WI38 (cell line): ENCODE measurements around the gene ODAD4.

Source experiments
- H3K4me3 ChIP-seq: 2 replicates; pipeline ENCODE4 v1.5.1; 2011; ENCODE audit warnings: low read depth, mild to moderate bottlenecking, control low read depth, low read length
- TF ChIP-seq, protein P1 (sequence below): IDR thresholded peaks from 2 replicates; pipeline ENCODE4 v1.5.1; 2012; ENCODE audit warnings: low read depth, mild to moderate bottlenecking, control low read depth, low read length

Gene ODAD4

DNA sequence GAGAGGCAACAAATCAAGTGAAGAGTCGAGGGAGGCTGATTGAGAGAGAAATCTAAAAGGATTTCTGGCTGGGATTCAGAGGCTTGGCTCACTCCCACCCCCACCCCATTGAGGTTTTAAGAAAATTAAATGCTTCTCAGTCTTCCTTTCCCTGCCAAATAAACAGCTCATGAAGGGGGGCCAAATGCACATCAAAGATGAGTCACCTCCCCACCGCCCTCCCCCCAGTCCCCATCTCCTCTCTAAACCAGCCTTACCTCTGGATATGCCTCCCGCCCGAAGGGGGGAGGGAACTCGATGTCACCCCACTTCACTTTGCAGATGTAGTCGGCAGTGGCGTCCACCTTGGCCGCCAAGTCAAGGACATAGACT lies 23.2 kb upstream of the ODAD4 start:
- TF ChIP-seq, protein P1, sequence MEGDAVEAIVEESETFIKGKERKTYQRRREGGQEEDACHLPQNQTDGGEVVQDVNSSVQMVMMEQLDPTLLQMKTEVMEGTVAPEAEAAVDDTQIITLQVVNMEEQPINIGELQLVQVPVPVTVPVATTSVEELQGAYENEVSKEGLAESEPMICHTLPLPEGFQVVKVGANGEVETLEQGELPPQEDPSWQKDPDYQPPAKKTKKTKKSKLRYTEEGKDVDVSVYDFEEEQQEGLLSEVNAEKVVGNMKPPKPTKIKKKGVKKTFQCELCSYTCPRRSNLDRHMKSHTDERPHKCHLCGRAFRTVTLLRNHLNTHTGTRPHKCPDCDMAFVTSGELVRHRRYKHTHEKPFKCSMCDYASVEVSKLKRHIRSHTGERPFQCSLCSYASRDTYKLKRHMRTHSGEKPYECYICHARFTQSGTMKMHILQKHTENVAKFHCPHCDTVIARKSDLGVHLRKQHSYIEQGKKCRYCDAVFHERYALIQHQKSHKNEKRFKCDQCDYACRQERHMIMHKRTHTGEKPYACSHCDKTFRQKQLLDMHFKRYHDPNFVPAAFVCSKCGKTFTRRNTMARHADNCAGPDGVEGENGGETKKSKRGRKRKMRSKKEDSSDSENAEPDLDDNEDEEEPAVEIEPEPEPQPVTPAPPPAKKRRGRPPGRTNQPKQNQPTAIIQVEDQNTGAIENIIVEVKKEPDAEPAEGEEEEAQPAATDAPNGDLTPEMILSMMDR = no peak
- H3K4me3 ChIP-seq = no peak overlapping the region

GRCh38 chr17:41907633-41908539 lies 22.5 kb upstream of the ODAD4 start:
- TF ChIP-seq, protein P1 = no peak

DNA sequence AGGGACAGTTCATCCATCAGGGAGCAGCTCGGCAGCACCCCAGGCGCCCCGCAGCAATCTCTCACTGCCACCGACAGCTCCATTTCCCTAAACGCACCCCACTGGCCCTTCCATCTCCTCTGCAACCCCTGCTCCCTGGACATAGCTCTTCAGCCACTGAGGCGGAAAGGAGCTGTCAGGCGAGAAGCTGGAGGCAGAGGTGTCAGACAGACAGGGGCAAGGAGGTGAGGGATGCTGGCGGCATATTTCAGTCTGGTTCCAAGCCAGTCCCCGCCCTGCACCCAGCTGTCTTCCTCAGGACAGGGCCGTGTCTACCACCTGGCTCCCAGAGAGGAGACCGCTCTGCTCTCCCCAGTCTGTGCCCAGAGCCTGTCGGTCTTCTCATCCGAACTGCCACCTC lies 21.3 kb upstream of the ODAD4 start:
- H3K4me3 ChIP-seq = no peak overlapping the region
- TF ChIP-seq, protein P1 = no peak

More at GRCh38 chr17:41907633-41908539, 22.5 kb upstream of the ODAD4 start:
- no peak overlapping the region for H3K4me3 ChIP-seq

GRCh38 chr17:41910701-41911391 lies 19.6 kb upstream of the ODAD4 start:
- H3K4me3 ChIP-seq = 0 out of 2 replicates have a peak overlapping the region, but pooled peaks have one; percentile 9
- TF ChIP-seq, protein P1 = no peak

- no peak overlapping the region for H3K4me3 ChIP-seq
- TF ChIP-seq, protein P1 = no peak
Measured at GRCh38 chr17:41912925-41913324, 17.5 kb upstream of the ODAD4 start.

DNA sequence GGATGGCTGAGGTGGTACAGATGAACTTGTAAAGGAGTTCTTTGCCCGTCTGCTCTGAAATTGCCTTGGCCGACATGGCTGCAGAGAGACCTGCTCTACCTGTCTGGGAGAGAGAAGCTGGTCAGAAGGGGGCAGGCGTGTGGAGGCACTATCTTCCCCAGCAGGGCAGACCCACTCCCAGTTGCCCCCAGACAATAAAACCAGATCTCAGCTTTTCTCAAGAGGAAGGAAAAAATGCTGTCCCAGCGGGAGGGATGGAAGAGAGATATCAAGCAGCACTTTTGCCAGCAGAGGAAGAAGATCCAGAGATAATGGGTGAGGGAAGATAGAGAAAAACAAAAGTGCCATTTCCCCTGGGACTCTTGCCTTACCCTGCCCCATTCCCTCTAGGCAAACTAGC lies 16.6 kb upstream of the ODAD4 start:
- TF ChIP-seq, protein P1 = no peak
- H3K4me3 ChIP-seq = no peak overlapping the region

GRCh38 chr17:41914358-41914766 lies 16.1 kb upstream of the ODAD4 start:
- no peak overlapping the region for H3K4me3 ChIP-seq
- TF ChIP-seq, protein P1 = no peak
